ENCODE data around the gene CNTNAP2. TPM values are rescaled to one million over a fixed set of nuclear protein-coding genes. Genes with fewer than 3 reads are reported as not detected.

Gene CNTNAP2
- total and polyA plus RNA-seq, 4 donors: 0.14 to 2.3 (median 1.1) TPM

GRCh38 chr7:147759327-147759943 lies 1642.8 kb downstream of the CNTNAP2 start:
- WGBS: 67% methylated on average over 6 of the region's 6 CpGs
- DNase-seq (ENCODE audit: low spot score): no peak
- H3K36me3 ChIP-seq (ENCODE audit: control insufficient read depth in 4 of 4, insufficient read depth in 3 of 4, low read depth in 1 of 4, low read length in 3 of 4): no peaks in the 10 kb centered on the region
- no peak overlapping the region for H3K27ac ChIP-seq (ENCODE audit: low read depth in 1 of 2, low read length in 2 of 2)
- no peaks in the 10 kb centered on the region for H3K9me3 ChIP-seq (ENCODE audit: control insufficient read depth in 4 of 4, low read length in 3 of 4)
- H3K27me3 ChIP-seq (ENCODE audit: control insufficient read depth in 4 of 4, insufficient read depth in 4 of 4, low read length in 3 of 4): no peaks in the 10 kb centered on the region
- no peaks in the 10 kb centered on the region for H3K4me1 ChIP-seq (ENCODE audit: control insufficient read depth in 4 of 4, insufficient read depth in 4 of 4, low read length in 3 of 4)
- TF ChIP-seq GABPA (IDR thresholded peaks at IDR 0.05 in 1 of 2, conservative IDR thresholded peaks at IDR 0.05 in 1 of 2) (no peak), SP1 (IDR thresholded peaks at IDR 0.05) (no peak), REST (IDR thresholded peaks at IDR 0.05) (no peak), HNF4A (conservative IDR thresholded peaks at IDR 0.05) (no peak), ATF3 (IDR thresholded peaks at IDR 0.05) (no peak), RXRA (IDR thresholded peaks at IDR 0.05) (no peak), FOXA2 (IDR thresholded peaks at IDR 0.05) (no peak), CTCF (IDR thresholded peaks at IDR 0.05; ENCODE audit: low read depth, low read length, missing input control) (no peak)
- no peak overlapping the region for H3K4me3 ChIP-seq (ENCODE audit: low read depth in 1 of 3, low read length in 3 of 3)
- H3K9ac ChIP-seq (ENCODE audit: low read depth in 1 of 2, low read length in 2 of 2): no peak overlapping the region

GRCh38 chr7:147765301-147765700 lies 1648.7 kb downstream of the CNTNAP2 start:
- DNase-seq (ENCODE audit: low spot score): no peak
- peaks cover 0 to 2% (median 0%) of the 10 kb centered on the region in 4 donors for H3K27me3 ChIP-seq (ENCODE audit: control insufficient read depth in 4 of 4, insufficient read depth in 4 of 4, low read length in 3 of 4)
- TF ChIP-seq MAX (IDR thresholded peaks at IDR 0.05): no peak
- H3K36me3 ChIP-seq (ENCODE audit: control insufficient read depth in 4 of 4, insufficient read depth in 3 of 4, low read depth in 1 of 4, low read length in 3 of 4): no peaks in the 10 kb centered on the region
- H3K9ac ChIP-seq (ENCODE audit: low read depth in 1 of 2, low read length in 2 of 2): no peak overlapping the region
- H3K27ac ChIP-seq (ENCODE audit: low read depth in 1 of 2, low read length in 2 of 2): no peak overlapping the region
- H3K4me1 ChIP-seq (ENCODE audit: control insufficient read depth in 4 of 4, insufficient read depth in 4 of 4, low read length in 3 of 4): no peaks in the 10 kb centered on the region
- no peaks in the 10 kb centered on the region for H3K9me3 ChIP-seq (ENCODE audit: control insufficient read depth in 4 of 4, low read length in 3 of 4)
- WGBS: 83% methylated on average over 4 of the region's 4 CpGs
- H3K4me3 ChIP-seq (ENCODE audit: low read depth in 1 of 3, low read length in 3 of 3): no peak overlapping the region

GRCh38 chr7:147771344-147771743 lies 1654.7 kb downstream of the CNTNAP2 start:
- no peaks in the 10 kb centered on the region for H3K36me3 ChIP-seq (ENCODE audit: control insufficient read depth in 4 of 4, insufficient read depth in 3 of 4, low read depth in 1 of 4, low read length in 3 of 4)
- H3K9me3 ChIP-seq (ENCODE audit: control insufficient read depth in 4 of 4, low read length in 3 of 4): no peaks in the 10 kb centered on the region
- TF ChIP-seq CTCF (IDR thresholded peaks at IDR 0.05; ENCODE audit: low read depth, low read length, missing input control) (no peak), TAF1 (conservative IDR thresholded peaks at IDR 0.05) (no peak), REST (IDR thresholded peaks at IDR 0.05) (no peak), FOXA2 (IDR thresholded peaks at IDR 0.05) (no peak)
- no peak overlapping the region for H3K4me3 ChIP-seq (ENCODE audit: low read depth in 1 of 3, low read length in 3 of 3)
- H3K4me1 ChIP-seq (ENCODE audit: control insufficient read depth in 4 of 4, insufficient read depth in 4 of 4, low read length in 3 of 4): no peaks in the 10 kb centered on the region
- no peak overlapping the region for H3K9ac ChIP-seq (ENCODE audit: low read depth in 1 of 2, low read length in 2 of 2)
- DNase-seq (ENCODE audit: low spot score): no peak
- H3K27me3 ChIP-seq (ENCODE audit: control insufficient read depth in 4 of 4, insufficient read depth in 4 of 4, low read length in 3 of 4): peaks cover 0 to 2% (median 0%) of the 10 kb centered on the region in 4 donors
- WGBS: 51% methylated on average over 3 of the region's 3 CpGs
- H3K27ac ChIP-seq (ENCODE audit: low read depth in 1 of 2, low read length in 2 of 2): no peak overlapping the region
